Adipose tissue (tissue), 3 donors: ENCODE results near the gene MRLN. TPM values are rescaled to one million over a fixed set of nuclear protein-coding genes. Genes with fewer than 3 reads are reported as not detected.

ENCODE experiments used
- polyA plus RNA-seq, 3 donors: library from polyadenylated mRNA; stranded (reverse); fragments of 200-250 nt; gene quantifications; one replicate each; pipeline ENCODE4 v1.2.3, GENCODE V29; 2013
- donor health status: healthy with polysubstance abuse.
- donor health status: Bipolar disorder and iron deficiency.
- donor health status: healthy.

Gene MRLN
- polyA plus RNA-seq, 3 donors: 2.3 TPM; not detected in 2

Other genes with a start within 250 kb of the MRLN start
- 1 to 10 TPM in 1 of 3 donors, under 1 TPM in 2; 0.11 to 1.4 (median 0.19) TPM for gene SLC16A9, start 43.6 kb downstream of the MRLN start, polyA plus RNA-seq
- gene CCDC6, start 153.1 kb upstream of the MRLN start, polyA plus RNA-seq: 10 to 100 TPM in 2 of 3 donors, 1 to 10 TPM in 1; 8.6 to 11.9 (median 11.6) TPM